ENCODE results near the gene SPTLC1.

DNA sequence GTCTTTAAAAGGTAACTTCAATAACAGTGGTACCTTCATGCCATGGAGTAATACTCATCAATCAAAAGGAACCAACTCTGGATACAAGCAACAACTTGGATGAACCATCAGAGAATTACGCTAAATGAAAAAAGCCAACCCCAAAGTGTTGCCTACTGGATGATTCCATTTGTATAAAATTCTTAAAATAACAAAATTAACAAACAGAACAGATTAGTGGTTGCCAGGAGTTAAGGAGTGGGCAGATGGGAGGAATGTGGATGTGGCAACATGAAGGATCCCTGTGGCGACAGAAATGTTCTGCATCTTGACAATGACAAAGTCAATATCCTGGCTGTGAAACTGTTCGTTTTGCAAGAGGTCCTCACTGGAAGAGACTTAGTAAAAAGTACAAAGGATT, 50.5 kb downstream of the SPTLC1 start:
- TF ChIP-seq CTCF (IDR thresholded peaks at IDR 0.05) (no peak), POLR2A (IDR thresholded peaks at IDR 0.05; ENCODE audit: low read depth) (no peak)
